Stimulated activated naive CD4-positive, alpha-beta T cell treated with Interleukin-2 at 50 U/mL for 16 hours (primary cell): Measurements from ENCODE around the gene CDKN2B.

ENCODE experiments used
- DNase-seq: peaks from one replicate; lab custom pipeline; 2025; lab: John Stamatoyannopoulos, UW

The CDKN2B gene

GRCh38 chr9:22033012-22033630, 24.0 kb upstream of the CDKN2B start:
- no peak for DNase-seq

- no peak for DNase-seq
Observed at GRCh38 chr9:22031655-22032411, 22.7 kb upstream of the CDKN2B start.

GRCh38 chr9:22030101-22030598, 21.0 kb upstream of the CDKN2B start:
- DNase-seq = no peak

GRCh38 chr9:22029231-22029630, 20.1 kb upstream of the CDKN2B start:
- no peak for DNase-seq

- DNase-seq = no peak
Observed at GRCh38 chr9:22028394-22028793, 19.3 kb upstream of the CDKN2B start.

GRCh38 chr9:22026696-22027095, 17.6 kb upstream of the CDKN2B start:
- no peak for DNase-seq

- DNase-seq = no peak
Observed at GRCh38 chr9:22022396-22022795, 13.3 kb upstream of the CDKN2B start.

GRCh38 chr9:22010866-22011625, 1.9 kb upstream of the CDKN2B start:
- DNase-seq = no peak

GRCh38 chr9:22009506-22009867, 382 bp upstream of the CDKN2B start:
- no peak for DNase-seq

GRCh38 chr9:22008384-22008716, 755 bp downstream of the CDKN2B start:
- DNase-seq = no peak

GRCh38 chr9:22005702-22006606, 3.2 kb downstream of the CDKN2B start:
- DNase-seq = no peak

- DNase-seq = peak; percentile 4
Observed at GRCh38 chr9:22005021-22005701, 3.9 kb downstream of the CDKN2B start.

GRCh38 chr9:22002038-22002437, 7.1 kb downstream of the CDKN2B start:
- DNase-seq = no peak

GRCh38 chr9:21998026-21998425, 11.1 kb downstream of the CDKN2B start:
- no peak for DNase-seq

GRCh38 chr9:21997480-21997879, 11.6 kb downstream of the CDKN2B start:
- no peak for DNase-seq

GRCh38 chr9:21996858-21997257, 12.2 kb downstream of the CDKN2B start:
- no peak for DNase-seq

GRCh38 chr9:21996438-21996837, 12.7 kb downstream of the CDKN2B start:
- no peak for DNase-seq

GRCh38 chr9:21995666-21996398, 13.3 kb downstream of the CDKN2B start:
- DNase-seq = no peak

- peak; percentile 75 for DNase-seq
Observed at GRCh38 chr9:21995006-21995665, 14.0 kb downstream of the CDKN2B start.

GRCh38 chr9:21994556-21995005, 14.5 kb downstream of the CDKN2B start, which contains the start of gene CDKN2B-AS1:
TSS of gene CDKN2B-AS1 (plus strand) at chr9:21994791.
- peak; percentile 40 for DNase-seq
